K562 (cell line): Measurements from ENCODE around the gene SMU1. TPM values are rescaled to one million over a fixed set of nuclear protein-coding genes. Genes with fewer than 3 reads are reported as not detected.

Experiments used
- ATAC-seq: fragments of 200-7000 bp; cut with Tn5 transposase; 3 replicates; pipeline ENCODE4 v1.9.1; 2020; ENCODE audit warnings: moderate library complexity
- BruUV-seq: library from RNA; stranded (reverse); fragments of 400-500 nt; replicated peaks from 2 replicates; lab custom pipeline; 2021; lab: Mats Ljungman, UMichigan
- CTCF ChIA-PET: fragments of 300-600 bp; formaldehyde crosslinking; extraction: SDS; loops from one replicate; lab custom pipeline; 2021; ENCODE audit warnings: low intra/inter-chr PET ratio; lab: Yijun Ruan, JAX
- POLR2A ChIA-PET: fragments of 300-600, 350-650 bp; sonication (Branson Sonifier 250); formaldehyde crosslinking; extraction: SDS; loops from one replicate; lab custom pipeline; 2021; ENCODE audit warnings: antibody characterized with exemption, inconsistent platforms; lab: Yijun Ruan, JAX
- DNase-seq, 4 experiments: peaks; one replicate each; pipeline versions ENCODE4 v3.0.0 to v3.0.0-alpha.2; 2011 to 2018; ENCODE audit warnings: low spot score in 3 of 4, mixed read lengths in 3 of 4; ENCODE audit errors: extremely low read depth in 1 of 4
- FAIRE-seq: peaks from 2 replicates; lab custom pipeline; 2011; peaks lifted over from hg19 to GRCh38; lab: Jason Lieb, UNC
- H2AFZ ChIP-seq: 2 replicates; pipeline ENCODE4 v1.6.0; 2011; ENCODE audit warnings: low read depth, low read length, control low read depth, inconsistent platforms
- H3K27ac ChIP-seq: fragments of 200-600 bp; 3 replicates; pipeline ENCODE4 v1.8.0; 2011; ENCODE audit warnings: low read depth, mild to moderate bottlenecking, control low read depth, inconsistent platforms, low read length, moderate library complexity, mixed read lengths; ENCODE audit errors: extremely low read depth
- H3K27me3 ChIP-seq, 2 experiments: fragments of 300-600 bp in 1 of 2; 2 replicates in 1 of 2; 3 replicates in 1 of 2; pipeline versions ENCODE4 v1.6.0 to v1.8.0; 2011; ENCODE audit warnings: inconsistent platforms in 2 of 2, low read length in 2 of 2, mild to moderate bottlenecking in 1 of 2, mixed read lengths in 1 of 2, moderate library complexity in 1 of 2; ENCODE audit not compliant: control insufficient read depth in 2 of 2, insufficient read depth in 2 of 2
- H3K36me3 ChIP-seq: fragments of 300-600 bp; 3 replicates; pipeline ENCODE4 v1.8.0; 2011; ENCODE audit warnings: mild to moderate bottlenecking, low read length, inconsistent platforms; ENCODE audit not compliant: control insufficient read depth, insufficient read depth
- H3K4me1 ChIP-seq, 2 experiments: fragments of 200-600 bp in 1 of 2; replicated peaks in 1 of 2; 2 replicates in 1 of 2; 3 replicates in 1 of 2; pipeline versions ENCODE4 v1.5.1 to v1.8.0; 2011; ENCODE audit warnings: inconsistent platforms in 2 of 2, low read length in 2 of 2, mild to moderate bottlenecking in 1 of 2, mixed read lengths in 1 of 2, moderate library complexity in 1 of 2; ENCODE audit not compliant: control insufficient read depth in 2 of 2, insufficient read depth in 2 of 2
- H3K4me2 ChIP-seq: 2 replicates; pipeline ENCODE4 v1.6.1; 2011; ENCODE audit warnings: low read length, control low read depth, inconsistent platforms, mixed read lengths; ENCODE audit not compliant: insufficient read depth
- H3K4me3 ChIP-seq: fragments of 200-600 bp; sonication (generic), shearing (Covaris generic); 2 replicates; pipeline ENCODE4 v1.5.1; 2016; ENCODE audit warnings: control low read depth, inconsistent platforms
- H3K79me2 ChIP-seq: fragments of 200-600 bp; 3 replicates; pipeline ENCODE4 v1.8.0; 2011; ENCODE audit warnings: low read length, inconsistent platforms; ENCODE audit not compliant: control insufficient read depth, insufficient read depth
- H3K9ac ChIP-seq, 2 experiments: 2 replicates each; pipeline versions ENCODE4 v1.6.0 to v1.6.1; 2011; ENCODE audit warnings: low read depth in 2 of 2, low read length in 2 of 2, control low read depth in 1 of 2, inconsistent platforms in 1 of 2, mild to moderate bottlenecking in 1 of 2, mixed read lengths in 1 of 2; ENCODE audit not compliant: insufficient read depth in 1 of 2
- H3K9me1 ChIP-seq: one replicate; pipeline ENCODE4 v1.6.0; 2011; ENCODE audit warnings: inconsistent platforms, mild to moderate bottlenecking, low read length, moderate library complexity; ENCODE audit not compliant: control insufficient read depth, insufficient read depth
- H3K9me3 ChIP-seq: replicated peaks from 2 replicates; pipeline ENCODE4 v1.5.1; 2011; ENCODE audit warnings: low read depth, low read length, inconsistent platforms; ENCODE audit not compliant: control insufficient read depth, insufficient read depth
- H4K20me1 ChIP-seq: replicated peaks from 2 replicates; pipeline ENCODE4 v1.6.1; 2011; ENCODE audit warnings: low read length, inconsistent platforms, mixed read lengths; ENCODE audit not compliant: control insufficient read depth, insufficient read depth
- FIP1L1 ChIP-seq: fragments of 200-400 bp; formaldehyde crosslinking; IDR thresholded peaks from 2 replicates; pipeline ENCODE4 v1.6.1; 2018; ENCODE audit warnings: mild to moderate bottlenecking, low read depth, low read length; ENCODE audit not compliant: poor library complexity, severe bottlenecking
- HDAC2 ChIP-seq: fragments of 450-650 bp; IDR thresholded peaks from 2 replicates; pipeline ENCODE4 v1.6.1; 2016; ENCODE audit warnings: mild to moderate bottlenecking
- ZNF639 ChIP-seq, 2 experiments: fragments of 200-800 bp in 1 of 2; sonication (Bioruptor generic) in 1 of 2; sonication (generic) in 1 of 2; formaldehyde crosslinking in 1 of 2; IDR thresholded peaks in 1 of 2; conservative IDR thresholded peaks in 1 of 2; 2 replicates each; pipeline versions ENCODE4 v1.5.0 to v1.6.1; 2016 to 2020; ENCODE audit warnings: missing compliant biosample characterization in 1 of 2, missing genetic modification characterization in 1 of 2, missing genetic modification reagents in 1 of 2
- WGBS: fragments of 100-300 bp; shearing (Covaris generic); methylation state at CpG from one replicate; pipeline ENCODE4 v1.1.6; 2016; ENCODE audit warnings: low coverage, mixed read lengths; ENCODE audit not compliant: insufficient coverage; ENCODE audit errors: missing lambda C conversion rate; 5-methylcytosine and 5-hydroxymethylcytosine counted together
- in situ Hi-C: fragments of 300-500 bp; cut with MboI; formaldehyde crosslinking; loops from 4 replicates; pipeline ENCODE4 v1.15.0; 2018; ENCODE audit warnings: inconsistent platforms, mixed read lengths
- intact Hi-C: fragments of 100-400 bp; cut with micrococcal nuclease; formaldehyde crosslinking; loops from 2 replicates; pipeline ENCODE4 v1.14.2; 2022
- polyA plus RNA-seq, 8 experiments: library from polyadenylated mRNA; depleted of rRNA in 4 of 8; stranded (reverse) in 5 of 8; unstranded in 3 of 8; fragments of >200 nt; fragmentation: Nextera tagmentation in 2 of 8; fragmentation: Illumina TruSeq in 1 of 8; extraction: Ambion mirVana in 2 of 8; extraction: Trizol in 1 of 8; gene quantifications; 2 replicates each; pipeline versions ENCODE4 v1.2.1 to v1.2.3, GENCODE V29; 2011 to 2014; ENCODE audit warnings: inconsistent platforms in 1 of 8, missing spikeins in 1 of 8
- total RNA-seq, 7 experiments: library from RNA; depleted of rRNA in 6 of 7; stranded (reverse); fragments of >200 nt in 6 of 7; fragmentation: Illumina TruSeq in 2 of 7; extraction: Trizol in 2 of 7; gene quantifications; 2 replicates each; pipeline versions ENCODE4 v1.2.1 to v1.2.3, GENCODE V29; 2011 to 2021; ENCODE audit warnings: low replicate concordance in 1 of 7
- TF ChIP-seq, protein P1 (sequence below): fragments of 250-450 bp; sonication (Bioruptor Pico); IDR thresholded peaks from 2 replicates; pipeline ENCODE4 v1.4.0; 2020; ENCODE audit warnings: mild to moderate bottlenecking, moderate library complexity
- TF ChIP-seq, protein P2 (sequence below): sonication (generic); formaldehyde crosslinking; IDR thresholded peaks from 2 replicates; pipeline ENCODE4 v1.5.0; 2020; ENCODE audit warnings: missing genetic modification reagents

Gene SMU1
- total and polyA plus RNA-seq, 9 of the 15 experiments (the other 6 are each of a cell fraction or from before 2014, with no cell fraction given), result 13.2 to 33.4 (median 20.7) TPM

DNA sequence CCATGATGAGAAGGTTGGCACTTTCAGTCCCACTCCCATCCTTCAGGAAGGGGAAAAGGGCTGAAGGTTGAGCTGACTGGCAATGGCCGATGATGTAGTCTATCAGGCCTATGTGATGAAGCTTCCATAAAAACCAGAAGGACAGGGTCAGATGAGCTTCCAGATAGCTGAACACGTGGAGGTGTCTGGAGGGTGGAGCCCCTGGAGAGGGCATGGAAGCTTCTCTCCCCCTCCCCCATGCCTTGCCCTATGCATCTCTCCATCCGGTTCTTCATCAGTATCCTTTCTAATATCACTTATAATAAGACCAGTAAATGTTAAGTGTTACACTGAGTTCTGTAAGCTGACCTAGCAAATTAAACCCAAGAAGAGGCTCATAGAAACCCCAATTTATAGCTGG lies 32.6 kb upstream of the SMU1 start:
- WGBS, result 50% methylated on average over 2 of the region's 3 CpGs
- DNase-seq (no peak), FAIRE-seq (no peak), ATAC-seq (no peak; the same call in 2 of the 3 replicates)
- intact Hi-C loops (no loop called here), in situ Hi-C loops (loop anchor here (10.0 kb wide), 1 partner anchor 126 kb away; no protein-coding TSS in a partner anchor)
- no TSS peak for BruUV-seq
- CTCF ChIA-PET, result no interaction called here
- Histone ChIP-seq H3K79me2 (no peaks in the 10 kb centered on the region), H3K9me3 (no peaks in the 10 kb centered on the region), H3K9ac (no peak overlapping the region), H3K36me3 (peaks cover 21% of the 10 kb centered on the region; the same call in 2 of the 3 replicates), H3K27me3 (no peaks in the 10 kb centered on the region), H3K4me2 (no peak overlapping the region), H3K4me3 (no peak overlapping the region), H3K27ac (no peak overlapping the region), H3K4me1 (peaks cover 3 to 6% of the 10 kb centered on the region in 2 experiments; a peak in 2 of 5 replicates), H4K20me1 (no peaks in the 10 kb centered on the region; the same call in 1 of the 2 replicates), H3K9me1 (no peaks in the 10 kb centered on the region), H2AFZ (no peak overlapping the region)
- POLR2A ChIA-PET, result interaction anchor here (0.9 to 1.3 kb wide), 3 partner anchors 18 to 131 kb away, joined by 3 read pairs; partner anchors contain the start of gene SPINK4
- TF ChIP-seq FIP1L1, result no peak
- TF ChIP-seq ZNF639 (CRISPR knock-in tag; conservative IDR thresholded peaks at IDR 0.05 in 1 of 2, IDR thresholded peaks at IDR 0.05 in 1 of 2), result no peak
- TF ChIP-seq, protein P1, sequence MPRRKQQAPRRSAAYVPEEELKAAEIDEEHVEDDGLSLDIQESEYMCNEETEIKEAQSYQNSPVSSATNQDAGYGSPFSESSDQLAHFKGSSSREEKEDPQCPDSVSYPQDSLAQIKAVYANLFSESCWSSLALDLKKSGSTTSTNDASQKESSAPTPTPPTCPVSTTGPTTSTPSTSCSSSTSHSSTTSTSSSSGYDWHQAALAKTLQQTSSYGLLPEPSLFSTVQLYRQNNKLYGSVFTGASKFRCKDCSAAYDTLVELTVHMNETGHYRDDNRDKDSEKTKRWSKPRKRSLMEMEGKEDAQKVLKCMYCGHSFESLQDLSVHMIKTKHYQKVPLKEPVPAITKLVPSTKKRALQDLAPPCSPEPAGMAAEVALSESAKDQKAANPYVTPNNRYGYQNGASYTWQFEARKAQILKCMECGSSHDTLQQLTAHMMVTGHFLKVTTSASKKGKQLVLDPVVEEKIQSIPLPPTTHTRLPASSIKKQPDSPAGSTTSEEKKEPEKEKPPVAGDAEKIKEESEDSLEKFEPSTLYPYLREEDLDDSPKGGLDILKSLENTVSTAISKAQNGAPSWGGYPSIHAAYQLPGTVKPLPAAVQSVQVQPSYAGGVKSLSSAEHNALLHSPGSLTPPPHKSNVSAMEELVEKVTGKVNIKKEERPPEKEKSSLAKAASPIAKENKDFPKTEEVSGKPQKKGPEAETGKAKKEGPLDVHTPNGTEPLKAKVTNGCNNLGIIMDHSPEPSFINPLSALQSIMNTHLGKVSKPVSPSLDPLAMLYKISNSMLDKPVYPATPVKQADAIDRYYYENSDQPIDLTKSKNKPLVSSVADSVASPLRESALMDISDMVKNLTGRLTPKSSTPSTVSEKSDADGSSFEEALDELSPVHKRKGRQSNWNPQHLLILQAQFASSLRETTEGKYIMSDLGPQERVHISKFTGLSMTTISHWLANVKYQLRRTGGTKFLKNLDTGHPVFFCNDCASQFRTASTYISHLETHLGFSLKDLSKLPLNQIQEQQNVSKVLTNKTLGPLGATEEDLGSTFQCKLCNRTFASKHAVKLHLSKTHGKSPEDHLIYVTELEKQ (CRISPR knock-in tag), result no peak
- no peak for TF ChIP-seq HDAC2
- TF ChIP-seq, protein P2, sequence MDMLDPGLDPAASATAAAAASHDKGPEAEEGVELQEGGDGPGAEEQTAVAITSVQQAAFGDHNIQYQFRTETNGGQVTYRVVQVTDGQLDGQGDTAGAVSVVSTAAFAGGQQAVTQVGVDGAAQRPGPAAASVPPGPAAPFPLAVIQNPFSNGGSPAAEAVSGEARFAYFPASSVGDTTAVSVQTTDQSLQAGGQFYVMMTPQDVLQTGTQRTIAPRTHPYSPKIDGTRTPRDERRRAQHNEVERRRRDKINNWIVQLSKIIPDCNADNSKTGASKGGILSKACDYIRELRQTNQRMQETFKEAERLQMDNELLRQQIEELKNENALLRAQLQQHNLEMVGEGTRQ (CRISPR knock-in tag), result no peak
